ENCODE results near the gene KRTAP10-4.

KRTAP10-4 gene

DNA sequence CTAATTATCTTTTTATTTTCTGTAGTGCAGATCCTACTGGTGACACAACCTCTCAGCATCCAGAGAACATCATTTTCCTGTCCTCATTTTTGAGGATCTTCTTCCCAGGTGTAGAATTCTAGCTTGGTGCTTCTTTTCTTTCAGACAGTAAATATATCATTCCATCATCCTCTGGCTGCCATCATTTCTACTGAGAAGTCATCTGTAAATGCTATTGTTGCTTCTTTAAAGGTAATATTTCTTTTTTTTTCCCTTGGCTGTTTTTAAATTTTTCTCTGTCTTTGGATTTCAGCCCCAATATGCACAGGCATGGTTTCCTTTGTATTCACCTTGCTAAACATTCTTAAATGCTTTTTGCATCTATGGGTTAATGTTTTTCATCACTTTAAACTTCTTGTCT, 50.0 kb downstream of the KRTAP10-4 start:
- no peak for DNase-seq (ENCODE audit: low read depth in 1 of 2, low spot score in 1 of 2)
- no peaks in the 10 kb centered on the region for H3K27me3 ChIP-seq (ENCODE audit: insufficient read depth, poor library complexity, severe bottlenecking)

More for the DNA sequence above, 50.0 kb downstream of the KRTAP10-4 start:
- H3K27ac ChIP-seq (replicated peaks), result no peak overlapping the region
- no peak overlapping the region for H3K4me3 ChIP-seq (replicated peaks; ENCODE audit: insufficient read depth, low read length)
- TF ChIP-seq GABPA (IDR thresholded peaks at IDR 0.05; ENCODE audit: low read depth), result no peak
- TF ChIP-seq, protein P1, sequence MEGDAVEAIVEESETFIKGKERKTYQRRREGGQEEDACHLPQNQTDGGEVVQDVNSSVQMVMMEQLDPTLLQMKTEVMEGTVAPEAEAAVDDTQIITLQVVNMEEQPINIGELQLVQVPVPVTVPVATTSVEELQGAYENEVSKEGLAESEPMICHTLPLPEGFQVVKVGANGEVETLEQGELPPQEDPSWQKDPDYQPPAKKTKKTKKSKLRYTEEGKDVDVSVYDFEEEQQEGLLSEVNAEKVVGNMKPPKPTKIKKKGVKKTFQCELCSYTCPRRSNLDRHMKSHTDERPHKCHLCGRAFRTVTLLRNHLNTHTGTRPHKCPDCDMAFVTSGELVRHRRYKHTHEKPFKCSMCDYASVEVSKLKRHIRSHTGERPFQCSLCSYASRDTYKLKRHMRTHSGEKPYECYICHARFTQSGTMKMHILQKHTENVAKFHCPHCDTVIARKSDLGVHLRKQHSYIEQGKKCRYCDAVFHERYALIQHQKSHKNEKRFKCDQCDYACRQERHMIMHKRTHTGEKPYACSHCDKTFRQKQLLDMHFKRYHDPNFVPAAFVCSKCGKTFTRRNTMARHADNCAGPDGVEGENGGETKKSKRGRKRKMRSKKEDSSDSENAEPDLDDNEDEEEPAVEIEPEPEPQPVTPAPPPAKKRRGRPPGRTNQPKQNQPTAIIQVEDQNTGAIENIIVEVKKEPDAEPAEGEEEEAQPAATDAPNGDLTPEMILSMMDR (IDR thresholded peaks at IDR 0.05; ENCODE audit: insufficient read depth, low read length), result no peak
- no peak for TF ChIP-seq SPI1 (IDR thresholded peaks at IDR 0.05; ENCODE audit: borderline replicate concordance, low read depth)
- TF ChIP-seq, protein P2, sequence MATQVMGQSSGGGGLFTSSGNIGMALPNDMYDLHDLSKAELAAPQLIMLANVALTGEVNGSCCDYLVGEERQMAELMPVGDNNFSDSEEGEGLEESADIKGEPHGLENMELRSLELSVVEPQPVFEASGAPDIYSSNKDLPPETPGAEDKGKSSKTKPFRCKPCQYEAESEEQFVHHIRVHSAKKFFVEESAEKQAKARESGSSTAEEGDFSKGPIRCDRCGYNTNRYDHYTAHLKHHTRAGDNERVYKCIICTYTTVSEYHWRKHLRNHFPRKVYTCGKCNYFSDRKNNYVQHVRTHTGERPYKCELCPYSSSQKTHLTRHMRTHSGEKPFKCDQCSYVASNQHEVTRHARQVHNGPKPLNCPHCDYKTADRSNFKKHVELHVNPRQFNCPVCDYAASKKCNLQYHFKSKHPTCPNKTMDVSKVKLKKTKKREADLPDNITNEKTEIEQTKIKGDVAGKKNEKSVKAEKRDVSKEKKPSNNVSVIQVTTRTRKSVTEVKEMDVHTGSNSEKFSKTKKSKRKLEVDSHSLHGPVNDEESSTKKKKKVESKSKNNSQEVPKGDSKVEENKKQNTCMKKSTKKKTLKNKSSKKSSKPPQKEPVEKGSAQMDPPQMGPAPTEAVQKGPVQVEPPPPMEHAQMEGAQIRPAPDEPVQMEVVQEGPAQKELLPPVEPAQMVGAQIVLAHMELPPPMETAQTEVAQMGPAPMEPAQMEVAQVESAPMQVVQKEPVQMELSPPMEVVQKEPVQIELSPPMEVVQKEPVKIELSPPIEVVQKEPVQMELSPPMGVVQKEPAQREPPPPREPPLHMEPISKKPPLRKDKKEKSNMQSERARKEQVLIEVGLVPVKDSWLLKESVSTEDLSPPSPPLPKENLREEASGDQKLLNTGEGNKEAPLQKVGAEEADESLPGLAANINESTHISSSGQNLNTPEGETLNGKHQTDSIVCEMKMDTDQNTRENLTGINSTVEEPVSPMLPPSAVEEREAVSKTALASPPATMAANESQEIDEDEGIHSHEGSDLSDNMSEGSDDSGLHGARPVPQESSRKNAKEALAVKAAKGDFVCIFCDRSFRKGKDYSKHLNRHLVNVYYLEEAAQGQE (IDR thresholded peaks at IDR 0.05; ENCODE audit: insufficient replicate concordance, low read depth), result no peak
